ENCODE data around the gene OR7D2.
"Not testable (repeated sequence)": the region's sequence is repeated elsewhere in the genome, so short reads cannot be mapped to it uniquely, and the experiment has no call there.

Gene OR7D2

GRCh38 chr19:9178901-9179300 is at the start of gene OR7D2:
TSS of gene OR7D2 (plus strand) at chr19:9178979. CDS start at chr19:9185782, 6,803 bp downstream.
- no peak for DNase-seq

- no peak for DNase-seq
These were observed 47.8 kb upstream of the OR7D2 start for GRCh38 chr19:9130965-9131364.

GRCh38 chr19:9132422-9132821 is 46.4 kb upstream of the OR7D2 start:
- no peak for DNase-seq

GRCh38 chr19:9139609-9140158 is 39.1 kb upstream of the OR7D2 start:
- no peak for DNase-seq

- peak; percentile 39 to 94 (median 84) for DNase-seq
These were observed 38.5 kb upstream of the OR7D2 start, which contains the start of gene ZNF317 for GRCh38 chr19:9140159-9140874. TSS of gene ZNF317 (plus strand) at chr19:9140397. CDS start at chr19:9156017, 15,620 bp downstream.

GRCh38 chr19:9144920-9145319 is 33.9 kb upstream of the OR7D2 start:
- no peak for DNase-seq

GRCh38 chr19:9146882-9147281 is 31.9 kb upstream of the OR7D2 start:
- DNase-seq = no peak

GRCh38 chr19:9148697-9149096 is 30.1 kb upstream of the OR7D2 start:
- no peak for DNase-seq

- no peak for DNase-seq
These were observed 28.8 kb upstream of the OR7D2 start for GRCh38 chr19:9149997-9150396.

- DNase-seq = no peak
These were observed 28.1 kb upstream of the OR7D2 start for GRCh38 chr19:9150650-9151049.

GRCh38 chr19:9151367-9151766 is 27.4 kb upstream of the OR7D2 start:
- no peak for DNase-seq

GRCh38 chr19:9155591-9155990 is 23.2 kb upstream of the OR7D2 start:
- no peak for DNase-seq

- DNase-seq = no peak
These were observed 22.5 kb upstream of the OR7D2 start for GRCh38 chr19:9156304-9156703.

GRCh38 chr19:9159891-9160290 is 18.9 kb upstream of the OR7D2 start:
- DNase-seq = no peak

GRCh38 chr19:9161427-9161826 is 17.4 kb upstream of the OR7D2 start:
- no peak for DNase-seq

- DNase-seq = no peak
These were observed 13.5 kb upstream of the OR7D2 start for GRCh38 chr19:9165261-9165660.

- no peak for DNase-seq
These were observed 11.9 kb upstream of the OR7D2 start for GRCh38 chr19:9166846-9167245.

- DNase-seq = no peak
These were observed 7.3 kb upstream of the OR7D2 start for GRCh38 chr19:9171393-9171991.

- no peak for DNase-seq
These were observed 3.5 kb upstream of the OR7D2 start for GRCh38 chr19:9175326-9175725.

- DNase-seq = no peak
These were observed 4.2 kb downstream of the OR7D2 start for GRCh38 chr19:9183000-9183399.

- no peak for DNase-seq
These were observed 8.4 kb downstream of the OR7D2 start for GRCh38 chr19:9187191-9187590.

GRCh38 chr19:9189535-9189934 is 10.8 kb downstream of the OR7D2 start:
- no peak for DNase-seq

GRCh38 chr19:9198044-9198443 is 19.3 kb downstream of the OR7D2 start:
- DNase-seq = not testable (repeated sequence)

All from nucleus accumbens (tissue), 56 donors.